Activated gamma-delta T cell treated with anti-CD3 and anti-CD28 coated beads, Interleukin-2, amount 50 U/mL, for 16 hours (primary cell): Measurements from ENCODE around the gene DNLZ.

ENCODE experiments used
- DNase-seq: peaks from one replicate; pipeline ENCODE4 v3.0.0-alpha.2; 2020; ENCODE audit warnings: low read depth

The DNLZ gene

DNA sequence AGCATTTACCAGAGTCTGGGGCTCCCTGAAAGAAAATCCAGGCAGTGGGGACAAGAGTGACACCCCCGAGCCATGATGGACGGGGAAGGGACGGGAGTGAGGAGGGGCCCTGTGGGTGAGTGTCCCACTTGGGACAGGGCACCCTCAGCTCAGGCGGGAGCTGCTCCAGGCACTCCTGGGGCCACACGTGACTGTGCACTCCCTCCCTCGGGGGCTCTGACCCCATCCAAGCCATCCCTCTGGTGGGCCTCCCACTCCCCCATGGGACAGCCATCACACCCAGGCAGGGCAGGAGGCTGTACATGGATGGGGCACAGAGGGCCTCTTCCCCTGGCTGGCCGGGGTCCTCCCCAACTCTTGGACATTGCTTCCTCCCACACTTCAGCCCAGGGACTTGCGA lies 12.9 kb upstream of the DNLZ start:
- DNase-seq, result no peak

- DNase-seq, result no peak
Measured at GRCh38 chr9:136375096-136375495, 11.6 kb upstream of the DNLZ start.

DNA sequence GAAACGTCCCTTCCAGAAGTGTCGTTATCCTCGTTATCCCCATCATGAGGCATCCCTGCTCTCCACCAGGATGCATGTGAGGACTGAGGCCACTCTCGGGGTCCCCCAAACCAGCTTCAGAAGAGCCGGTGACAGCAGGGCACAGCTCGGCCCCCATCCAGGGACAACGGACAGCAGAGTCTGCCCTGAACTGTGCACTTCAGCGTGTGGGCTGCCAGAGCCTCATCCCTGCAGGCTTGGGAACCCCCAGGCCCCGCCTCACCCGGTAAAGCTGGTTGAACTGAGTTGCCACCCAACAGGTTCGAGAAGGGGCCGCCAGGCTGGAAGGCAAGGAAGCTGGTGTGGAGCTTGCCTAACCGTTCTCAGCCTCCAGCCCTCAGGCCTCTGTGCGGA lies 10.6 kb upstream of the DNLZ start:
- no peak for DNase-seq

- DNase-seq, result no peak
Measured at GRCh38 chr9:136373300-136374182, 10.0 kb upstream of the DNLZ start, which contains the start of gene CARD9. Gene CARD9 (minus strand): TSS chr9:136373669. CDS start chr9:136372078, 1,591 bp downstream.

DNA sequence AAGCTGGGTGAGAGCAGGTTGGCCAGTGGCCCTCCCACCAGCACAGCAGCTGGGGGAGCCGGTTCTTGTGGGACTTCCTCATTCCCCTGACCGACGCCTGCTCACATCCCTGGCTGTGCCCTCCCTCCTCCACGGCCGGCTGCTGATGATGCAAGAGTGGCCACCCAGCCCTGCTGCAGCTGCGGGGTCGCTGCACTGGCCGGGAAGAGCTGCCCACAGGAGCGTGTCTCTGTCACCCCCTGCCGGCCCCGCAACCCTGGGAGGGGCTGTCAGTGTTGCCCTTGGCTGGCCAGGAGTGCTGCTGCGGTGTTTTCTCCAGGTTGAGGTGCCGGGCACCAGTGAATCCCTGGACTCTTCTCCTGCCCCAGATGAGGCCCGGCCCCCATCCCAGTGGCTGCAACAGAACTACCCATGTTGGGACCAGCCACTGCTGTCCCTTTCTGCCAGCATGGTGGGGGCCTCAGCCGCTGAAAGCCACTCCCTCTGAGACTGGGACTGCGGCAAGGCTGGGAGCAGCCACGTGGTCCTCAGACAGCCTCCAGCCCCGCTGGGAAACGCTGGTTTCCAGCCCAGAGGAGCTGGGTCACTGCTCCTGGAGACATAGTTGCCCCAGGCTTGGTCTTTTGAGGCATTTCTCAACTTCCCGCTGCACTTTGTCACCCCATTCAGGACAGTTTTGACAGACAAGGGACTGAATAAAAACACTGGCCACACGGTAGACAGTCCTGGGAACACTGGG lies 9.2 kb upstream of the DNLZ start:
- no peak for DNase-seq

- DNase-seq, result no peak
Measured at GRCh38 chr9:136372006-136372405, 8.5 kb upstream of the DNLZ start.

DNA sequence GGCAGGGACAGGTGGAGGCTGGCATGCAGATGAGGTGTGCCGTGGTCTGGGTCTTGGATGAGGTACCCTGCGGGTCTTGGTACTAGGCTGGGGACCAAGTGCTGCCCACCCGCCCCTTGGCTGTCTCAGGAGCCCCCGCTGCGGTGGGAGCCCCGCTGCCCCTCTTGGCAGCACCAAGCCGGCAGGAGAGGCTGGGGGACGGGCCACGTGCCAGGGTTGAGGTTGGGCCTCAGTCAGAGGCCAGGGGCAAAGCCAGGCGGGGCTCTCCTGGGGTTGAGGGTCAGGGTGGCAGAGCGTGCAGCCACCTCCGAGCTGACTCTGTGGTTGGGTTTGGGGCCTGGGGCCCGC lies 8.0 kb upstream of the DNLZ start:
- DNase-seq, result no peak

- no peak for DNase-seq
Measured at GRCh38 chr9:136370687-136371532, 7.4 kb upstream of the DNLZ start.

- DNase-seq, result no peak
Measured at GRCh38 chr9:136370037-136370436, 6.5 kb upstream of the DNLZ start.

DNA sequence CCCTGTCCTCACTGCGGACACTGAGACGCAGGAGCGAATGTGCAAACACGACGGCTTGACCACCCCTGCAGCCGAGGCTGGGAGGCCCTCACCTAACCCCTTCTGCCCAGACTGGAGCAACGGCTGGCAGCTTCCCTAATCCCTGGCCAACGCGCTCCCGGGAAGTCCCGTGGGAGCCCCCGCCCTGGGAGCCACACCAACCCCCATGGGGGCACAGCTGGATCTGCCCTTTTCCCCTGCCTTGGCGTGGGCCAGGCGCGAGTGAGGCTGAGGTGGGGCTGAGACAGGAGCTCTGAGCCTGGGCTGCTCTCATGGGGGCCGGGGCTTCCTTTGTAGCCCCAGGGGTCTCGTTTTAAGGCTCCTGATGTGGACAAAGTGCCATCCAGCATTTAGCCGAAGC lies 4.6 kb upstream of the DNLZ start:
- DNase-seq, result no peak

DNA sequence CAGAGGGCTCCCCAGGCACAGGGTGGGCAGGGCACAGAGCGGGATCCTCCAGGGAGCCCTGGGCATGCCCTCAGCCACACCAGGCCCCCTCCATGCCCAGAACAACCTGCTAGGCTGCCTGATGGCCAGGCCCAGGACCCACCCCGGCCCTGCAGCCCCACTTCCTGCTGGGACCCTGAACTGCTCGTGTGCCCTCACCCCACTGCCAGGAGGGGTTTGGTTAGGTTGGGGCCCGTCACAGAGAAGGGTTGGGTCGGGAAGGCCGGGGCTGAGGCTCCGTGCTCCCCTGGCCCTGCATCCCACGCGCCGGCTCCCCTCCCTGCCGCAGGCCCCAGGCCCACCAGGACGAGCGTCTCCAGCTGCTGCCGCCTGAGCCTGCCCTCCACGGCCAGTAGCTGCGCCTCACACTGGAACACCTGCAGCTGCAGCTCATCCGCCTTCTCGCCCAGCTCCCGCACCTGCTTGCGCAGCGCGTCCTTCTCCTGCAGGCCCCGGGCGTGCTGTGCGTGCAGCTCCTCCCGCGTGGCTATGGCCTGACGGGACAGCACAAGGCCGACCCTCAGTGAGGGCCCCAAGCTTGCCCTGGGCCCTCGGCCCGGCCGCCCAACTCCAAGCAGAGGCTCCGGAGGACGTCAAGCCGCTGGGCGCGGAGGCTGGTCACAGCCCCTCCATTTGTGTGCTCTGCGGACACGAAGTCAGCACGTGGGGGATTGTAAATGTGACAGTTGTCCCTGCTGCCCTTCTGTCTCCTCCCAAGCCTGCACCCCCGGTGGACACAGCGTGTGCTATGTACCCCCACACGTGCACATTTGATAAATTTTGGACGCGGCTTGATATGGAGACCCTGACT lies 4.0 kb upstream of the DNLZ start:
- no peak for DNase-seq

DNA sequence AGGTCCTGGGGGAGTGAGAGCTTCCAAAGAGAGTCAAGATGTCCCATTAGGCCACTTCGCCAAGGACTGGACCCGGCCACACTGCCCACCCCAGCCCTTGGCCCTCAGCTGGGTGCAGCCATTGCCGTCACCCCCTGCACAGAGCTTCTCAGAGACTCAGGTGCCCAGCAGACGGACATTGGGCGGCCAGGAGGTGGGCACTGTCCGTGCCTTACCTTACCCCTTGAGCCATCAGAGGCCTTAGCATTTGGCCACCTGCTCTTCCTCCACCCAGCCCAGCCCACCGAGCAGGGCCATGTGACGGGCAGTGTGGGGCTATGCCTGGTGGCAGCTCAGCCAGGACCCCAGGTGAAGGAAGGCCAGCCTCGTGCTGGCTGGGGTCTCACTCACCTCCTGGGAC lies 3.3 kb upstream of the DNLZ start:
- DNase-seq, result no peak

DNA sequence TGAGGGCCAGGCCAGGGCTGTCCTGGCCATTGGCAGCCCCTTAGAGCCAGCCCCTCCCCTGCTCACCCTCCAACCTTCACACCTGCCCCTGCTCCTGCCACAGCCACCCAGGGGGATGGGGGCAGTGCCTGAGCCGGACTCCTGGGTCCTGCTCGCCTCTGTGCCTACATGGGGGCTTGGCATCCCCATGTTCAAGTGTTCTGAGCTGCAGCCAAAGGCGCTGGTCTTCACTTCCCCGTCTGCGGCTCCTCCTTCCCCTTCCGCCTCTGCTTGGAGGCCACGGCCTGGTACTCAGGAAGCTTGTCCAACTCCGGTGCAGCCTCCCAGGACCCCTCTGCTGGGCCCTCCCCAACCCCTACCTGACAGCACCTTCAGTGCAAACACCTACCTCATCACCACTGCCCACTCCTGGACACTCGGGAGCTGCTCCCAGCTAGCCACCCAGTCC lies 2.3 kb upstream of the DNLZ start:
- no peak for DNase-seq

DNA sequence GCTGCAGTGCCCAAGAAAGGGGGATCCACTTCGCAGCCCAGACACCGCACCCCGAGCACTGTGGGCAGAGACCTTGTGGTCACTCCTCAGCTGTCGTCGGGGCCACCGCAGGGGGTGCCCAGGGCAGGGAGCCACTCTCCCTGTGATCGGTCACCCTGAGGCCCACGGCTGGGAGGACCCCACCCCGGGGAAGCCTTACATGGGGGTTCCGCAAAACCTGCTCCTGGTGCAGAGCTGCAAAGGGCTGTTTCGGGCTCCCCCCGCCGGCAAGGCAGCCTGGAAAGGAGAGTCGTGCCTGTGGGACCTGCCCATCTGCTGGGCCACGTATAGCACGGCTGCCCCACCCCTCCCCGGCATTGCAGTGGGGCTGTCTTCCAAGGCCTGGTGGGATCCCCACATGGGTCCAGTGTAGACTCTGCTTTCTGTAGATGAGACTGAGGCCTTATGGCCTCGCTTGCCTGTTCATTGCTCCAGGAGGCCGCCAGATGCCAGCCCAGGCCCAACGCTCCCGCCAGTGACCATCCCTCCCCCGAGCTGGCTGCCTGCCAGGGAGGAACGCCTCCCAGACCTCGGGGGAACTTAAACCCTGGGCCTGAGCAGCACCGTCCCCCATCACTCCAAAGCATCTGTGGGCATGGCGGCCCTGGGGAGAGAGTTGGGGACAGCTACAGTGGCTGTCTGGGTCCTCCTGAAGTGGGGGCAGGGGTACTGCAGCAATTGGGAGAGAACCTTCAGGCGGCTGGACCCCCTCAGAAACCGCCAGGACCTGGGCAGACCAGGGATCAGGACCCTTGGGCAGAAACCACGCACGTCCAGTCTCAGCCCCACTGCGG lies 1.6 kb upstream of the DNLZ start:
- no peak for DNase-seq

- DNase-seq, result no peak
Measured at GRCh38 chr9:136363949-136364748, 605 bp upstream of the DNLZ start.

- DNase-seq, result no peak
Measured at GRCh38 chr9:136362450-136362784, 1.1 kb downstream of the DNLZ start.

DNA sequence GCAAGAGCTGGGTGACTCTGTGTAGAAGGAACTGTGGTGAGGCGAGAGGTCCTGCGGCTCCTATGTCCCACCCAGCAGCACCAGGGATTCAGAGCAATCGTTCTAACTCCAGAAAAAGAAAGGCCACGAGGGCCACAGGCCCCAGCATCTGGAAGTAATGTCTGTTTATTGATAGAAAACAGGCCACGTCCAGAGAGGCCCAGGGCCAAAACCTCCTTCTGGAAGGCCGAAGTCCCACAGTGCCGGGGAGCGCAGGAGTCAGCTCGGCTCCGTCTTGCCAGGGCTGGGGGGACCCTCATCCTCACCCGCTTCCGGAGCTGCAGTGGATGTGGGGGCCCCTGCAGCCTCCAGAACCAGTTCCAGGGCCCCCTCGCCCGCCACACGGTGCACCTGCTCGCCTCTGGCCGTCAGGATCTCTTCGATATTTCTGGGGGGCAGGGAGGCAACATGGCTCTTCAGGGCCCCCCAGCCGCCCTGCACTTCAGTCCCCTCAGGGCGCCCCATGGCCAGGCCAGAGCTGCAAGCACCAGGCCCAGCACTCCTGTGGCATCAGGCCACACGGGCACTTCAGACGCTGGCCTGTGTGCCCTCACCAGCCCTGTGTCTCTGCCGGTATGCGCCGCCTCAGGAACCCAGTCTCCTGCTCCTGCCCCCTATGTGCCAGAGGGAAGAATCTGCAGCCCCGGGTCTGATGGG lies 1.6 kb downstream of the DNLZ start:
- no peak for DNase-seq

- no peak for DNase-seq
Measured at GRCh38 chr9:136361047-136361753, 2.3 kb downstream of the DNLZ start.
